ENCODE data around the gene TAPBPL.
"Not testable (repeated sequence)": the region's sequence is repeated elsewhere in the genome, so short reads cannot be mapped to it uniquely, and the experiment has no call there.

Gene TAPBPL

GRCh38 chr12:6471989-6472360, 20.1 kb downstream of the TAPBPL start:
- peaks cover 13% of the 10 kb centered on the region; the same call in 1 of the 2 replicates for H3F3A ChIP-seq (ENCODE audit: insufficient read depth, low read length)
- H3K4me3 ChIP-seq (ENCODE audit: low read length), result no peak overlapping the region
- H3K4me1 ChIP-seq (ENCODE audit: low read length), result peaks cover 24% of the 10 kb centered on the region
- H3K9me3 ChIP-seq (replicated peaks; ENCODE audit: insufficient read depth, low read length), result no peaks in the 10 kb centered on the region
- no peak overlapping the region for H3K9ac ChIP-seq (ENCODE audit: low read length)
- H3K27me3 ChIP-seq (replicated peaks; ENCODE audit: insufficient read depth, low read length), result peaks cover 18% of the 10 kb centered on the region; the same call in 1 of the 2 replicates
- no peak for DNase-seq
- H3K9me2 ChIP-seq (replicated peaks; ENCODE audit: insufficient read depth, low read length), result no peaks in the 10 kb centered on the region
- H3K79me2 ChIP-seq (ENCODE audit: low read length), result peaks cover 26% of the 10 kb centered on the region
- H2AFZ ChIP-seq (ENCODE audit: low read length), result no peak overlapping the region
- no peaks in the 10 kb centered on the region for H3K36me3 ChIP-seq (replicated peaks; ENCODE audit: insufficient read depth, low read length)
- TF ChIP-seq EZH2 (optimal IDR thresholded peaks at IDR 0.05; ENCODE audit: low read depth, low read length) (no peak), EZH2phosphoT487 (IDR thresholded peaks at IDR 0.05; ENCODE audit: low read length) (no peak), CTCF (IDR thresholded peaks at IDR 0.05; ENCODE audit: low read length) (no peak)
- H3K27ac ChIP-seq (ENCODE audit: low read length), result no peak overlapping the region
- no peak overlapping the region for H3K4me2 ChIP-seq (ENCODE audit: low read depth, low read length)
- no peaks in the 10 kb centered on the region for H4K20me1 ChIP-seq (ENCODE audit: insufficient read depth, low read length)

GRCh38 chr12:6472491-6472890, 20.6 kb downstream of the TAPBPL start:
- Histone ChIP-seq H3K4me2 (ENCODE audit: low read depth, low read length) (no peak overlapping the region), H2AFZ (ENCODE audit: low read length) (no peak overlapping the region), H3K9ac (ENCODE audit: low read length) (no peak overlapping the region), H3K36me3 (replicated peaks; ENCODE audit: insufficient read depth, low read length) (no peaks in the 10 kb centered on the region), H3K4me1 (ENCODE audit: low read length) (peaks cover 24% of the 10 kb centered on the region), H3K79me2 (ENCODE audit: low read length) (peaks cover 26% of the 10 kb centered on the region), H3F3A (ENCODE audit: insufficient read depth, low read length) (peaks cover 13% of the 10 kb centered on the region; the same call in 1 of the 2 replicates), H3K4me3 (ENCODE audit: low read length) (no peak overlapping the region), H3K27ac (ENCODE audit: low read length) (no peak overlapping the region), H3K27me3 (replicated peaks; ENCODE audit: insufficient read depth, low read length) (peaks cover 23% of the 10 kb centered on the region; the same call in 1 of the 2 replicates), H4K20me1 (ENCODE audit: insufficient read depth, low read length) (no peaks in the 10 kb centered on the region), H3K9me3 (replicated peaks; ENCODE audit: insufficient read depth, low read length) (no peaks in the 10 kb centered on the region), H3K9me2 (replicated peaks; ENCODE audit: insufficient read depth, low read length) (no peaks in the 10 kb centered on the region)
- DNase-seq, result no peak
- no peak for TF ChIP-seq CTCF (IDR thresholded peaks at IDR 0.05; ENCODE audit: low read length)
- TF ChIP-seq EZH2 (optimal IDR thresholded peaks at IDR 0.05; ENCODE audit: low read depth, low read length), result no peak
- TF ChIP-seq EZH2phosphoT487 (IDR thresholded peaks at IDR 0.05; ENCODE audit: low read length), result no peak

- not testable (repeated sequence) for H3K9ac ChIP-seq (ENCODE audit: low read length); H3K9me2 ChIP-seq (replicated peaks; ENCODE audit: insufficient read depth, low read length); H4K20me1 ChIP-seq (ENCODE audit: insufficient read depth, low read length); H3K36me3 ChIP-seq (replicated peaks; ENCODE audit: insufficient read depth, low read length); H3K4me3 ChIP-seq (ENCODE audit: low read length); DNase-seq; H3K9me3 ChIP-seq (replicated peaks; ENCODE audit: insufficient read depth, low read length); H3F3A ChIP-seq (ENCODE audit: insufficient read depth, low read length); H3K27ac ChIP-seq (ENCODE audit: low read length); H3K4me2 ChIP-seq (ENCODE audit: low read depth, low read length); H2AFZ ChIP-seq (ENCODE audit: low read length); H3K79me2 ChIP-seq (ENCODE audit: low read length); H3K4me1 ChIP-seq (ENCODE audit: low read length)
- peaks cover 32% of the 10 kb centered on the region; the same call in 1 of the 2 replicates for H3K27me3 ChIP-seq (replicated peaks; ENCODE audit: insufficient read depth, low read length)
Observed at GRCh38 chr12:6475233-6475975, 23.6 kb downstream of the TAPBPL start.

- H3K36me3 ChIP-seq (replicated peaks; ENCODE audit: insufficient read depth, low read length), result no peaks in the 10 kb centered on the region
- H3K4me3 ChIP-seq (ENCODE audit: low read length), result no peak overlapping the region
- H3K27me3 ChIP-seq (replicated peaks; ENCODE audit: insufficient read depth, low read length), result peaks cover 32% of the 10 kb centered on the region; the same call in 1 of the 2 replicates
- no peak overlapping the region for H3K27ac ChIP-seq (ENCODE audit: low read length)
- no peaks in the 10 kb centered on the region for H3K9me2 ChIP-seq (replicated peaks; ENCODE audit: insufficient read depth, low read length)
- no peaks in the 10 kb centered on the region for H3K4me1 ChIP-seq (ENCODE audit: low read length)
- H3K79me2 ChIP-seq (ENCODE audit: low read length), result no peaks in the 10 kb centered on the region
- no peaks in the 10 kb centered on the region for H4K20me1 ChIP-seq (ENCODE audit: insufficient read depth, low read length)
- H3K9me3 ChIP-seq (replicated peaks; ENCODE audit: insufficient read depth, low read length), result no peaks in the 10 kb centered on the region
- no peak for DNase-seq
- no peak overlapping the region for H3K4me2 ChIP-seq (ENCODE audit: low read depth, low read length)
- TF ChIP-seq EZH2phosphoT487 (IDR thresholded peaks at IDR 0.05; ENCODE audit: low read length) (no peak), EZH2 (optimal IDR thresholded peaks at IDR 0.05; ENCODE audit: low read depth, low read length) (no peak), CTCF (IDR thresholded peaks at IDR 0.05; ENCODE audit: low read length) (no peak)
- H3F3A ChIP-seq (ENCODE audit: insufficient read depth, low read length), result 0 out of 2 replicates have a peak, but pooled peaks cover under 1% of the 10 kb centered on the region
- no peak overlapping the region for H2AFZ ChIP-seq (ENCODE audit: low read length)
- H3K9ac ChIP-seq (ENCODE audit: low read length), result no peak overlapping the region
Observed at GRCh38 chr12:6476489-6476888, 24.6 kb downstream of the TAPBPL start.

- H3K79me2 ChIP-seq (ENCODE audit: low read length); H3F3A ChIP-seq (ENCODE audit: insufficient read depth, low read length); H4K20me1 ChIP-seq (ENCODE audit: insufficient read depth, low read length); DNase-seq; H3K9me2 ChIP-seq (replicated peaks; ENCODE audit: insufficient read depth, low read length); H3K4me1 ChIP-seq (ENCODE audit: low read length); H3K9me3 ChIP-seq (replicated peaks; ENCODE audit: insufficient read depth, low read length); H3K4me2 ChIP-seq (ENCODE audit: low read depth, low read length); H3K36me3 ChIP-seq (replicated peaks; ENCODE audit: insufficient read depth, low read length); H2AFZ ChIP-seq (ENCODE audit: low read length); H3K4me3 ChIP-seq (ENCODE audit: low read length); H3K27ac ChIP-seq (ENCODE audit: low read length); H3K9ac ChIP-seq (ENCODE audit: low read length): not testable (repeated sequence)
- H3K27me3 ChIP-seq (replicated peaks; ENCODE audit: insufficient read depth, low read length), result peaks cover 32% of the 10 kb centered on the region; the same call in 1 of the 2 replicates
Observed at GRCh38 chr12:6477601-6478377, 25.9 kb downstream of the TAPBPL start.

Data from MM.1S (cell line).